ENCODE measurements around the gene COL4A2. TPM values are rescaled to one million over a fixed set of nuclear protein-coding genes. Genes with fewer than 3 reads are reported as not detected.

Gene COL4A2
- total and polyA plus RNA-seq, 4 donors: 8.0 to 45.2 (median 40.3) TPM

- no peaks in the 10 kb centered on the region for H3K36me3 ChIP-seq (ENCODE audit: control insufficient read depth in 4 of 4, insufficient read depth in 3 of 4, low read depth in 1 of 4, low read length in 3 of 4)
- DNase-seq (ENCODE audit: low spot score): no peak
- WGBS: 87% methylated on average over 9 of the region's 9 CpGs
- H3K27ac ChIP-seq (ENCODE audit: low read depth in 1 of 2, low read length in 2 of 2): no peak overlapping the region
- no peak overlapping the region for H3K4me3 ChIP-seq (ENCODE audit: low read depth in 1 of 3, low read length in 3 of 3)
- peaks cover 0 to 3% (median 0%) of the 10 kb centered on the region in 4 donors for H3K4me1 ChIP-seq (ENCODE audit: control insufficient read depth in 4 of 4, insufficient read depth in 4 of 4, low read length in 3 of 4)
- H3K9ac ChIP-seq (ENCODE audit: low read depth in 1 of 2, low read length in 2 of 2): no peak overlapping the region
- TF ChIP-seq RXRA (IDR thresholded peaks at IDR 0.05) (no peak), HNF4G (IDR thresholded peaks at IDR 0.05) (no peak), YY1 (IDR thresholded peaks at IDR 0.05) (no peak), RAD21 (IDR thresholded peaks at IDR 0.05) (no peak), EGR1 (IDR thresholded peaks at IDR 0.05; ENCODE audit: low read depth in 2 of 2) (no peak), HNF4A (conservative IDR thresholded peaks at IDR 0.05) (no peak), FOXA1 (IDR thresholded peaks at IDR 0.05) (no peak), GABPA (IDR thresholded peaks at IDR 0.05 in 1 of 2, conservative IDR thresholded peaks at IDR 0.05 in 1 of 2) (no peak), JUND (IDR thresholded peaks at IDR 0.05) (no peak), NR2F2 (IDR thresholded peaks at IDR 0.05) (no peak), ATF3 (IDR thresholded peaks at IDR 0.05) (no peak)
- TF ChIP-seq, protein P1, sequence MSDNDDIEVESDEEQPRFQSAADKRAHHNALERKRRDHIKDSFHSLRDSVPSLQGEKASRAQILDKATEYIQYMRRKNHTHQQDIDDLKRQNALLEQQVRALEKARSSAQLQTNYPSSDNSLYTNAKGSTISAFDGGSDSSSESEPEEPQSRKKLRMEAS (IDR thresholded peaks at IDR 0.05): no peak
- no peaks in the 10 kb centered on the region for H3K27me3 ChIP-seq (ENCODE audit: control insufficient read depth in 4 of 4, insufficient read depth in 4 of 4, low read length in 3 of 4)
- H3K9me3 ChIP-seq (ENCODE audit: control insufficient read depth in 4 of 4, low read length in 3 of 4): no peaks in the 10 kb centered on the region
Measured at GRCh38 chr13:110402299-110403069, 95.4 kb downstream of the COL4A2 start.

- Histone ChIP-seq H3K4me3 (ENCODE audit: low read depth in 1 of 3, low read length in 3 of 3) (no peak overlapping the region), H3K9ac (ENCODE audit: low read depth in 1 of 2, low read length in 2 of 2) (no peak overlapping the region), H3K27ac (ENCODE audit: low read depth in 1 of 2, low read length in 2 of 2) (no peak overlapping the region), H3K27me3 (ENCODE audit: control insufficient read depth in 4 of 4, insufficient read depth in 4 of 4, low read length in 3 of 4) (no peaks in the 10 kb centered on the region), H3K36me3 (ENCODE audit: control insufficient read depth in 4 of 4, insufficient read depth in 3 of 4, low read depth in 1 of 4, low read length in 3 of 4) (no peaks in the 10 kb centered on the region), H3K9me3 (ENCODE audit: control insufficient read depth in 4 of 4, low read length in 3 of 4) (no peaks in the 10 kb centered on the region), H3K4me1 (ENCODE audit: control insufficient read depth in 4 of 4, insufficient read depth in 4 of 4, low read length in 3 of 4) (peaks cover 0 to 6% (median 0%) of the 10 kb centered on the region in 4 donors)
- no peak for DNase-seq (ENCODE audit: low spot score)
- WGBS: 87% methylated on average over 1 of the region's 1 CpG
- no peak for TF ChIP-seq NR2F2 (IDR thresholded peaks at IDR 0.05)
- no peak for TF ChIP-seq HNF4A (conservative IDR thresholded peaks at IDR 0.05)
- no peak for TF ChIP-seq TAF1 (conservative IDR thresholded peaks at IDR 0.05)
- TF ChIP-seq ATF3 (IDR thresholded peaks at IDR 0.05): no peak
- TF ChIP-seq, protein P2, sequence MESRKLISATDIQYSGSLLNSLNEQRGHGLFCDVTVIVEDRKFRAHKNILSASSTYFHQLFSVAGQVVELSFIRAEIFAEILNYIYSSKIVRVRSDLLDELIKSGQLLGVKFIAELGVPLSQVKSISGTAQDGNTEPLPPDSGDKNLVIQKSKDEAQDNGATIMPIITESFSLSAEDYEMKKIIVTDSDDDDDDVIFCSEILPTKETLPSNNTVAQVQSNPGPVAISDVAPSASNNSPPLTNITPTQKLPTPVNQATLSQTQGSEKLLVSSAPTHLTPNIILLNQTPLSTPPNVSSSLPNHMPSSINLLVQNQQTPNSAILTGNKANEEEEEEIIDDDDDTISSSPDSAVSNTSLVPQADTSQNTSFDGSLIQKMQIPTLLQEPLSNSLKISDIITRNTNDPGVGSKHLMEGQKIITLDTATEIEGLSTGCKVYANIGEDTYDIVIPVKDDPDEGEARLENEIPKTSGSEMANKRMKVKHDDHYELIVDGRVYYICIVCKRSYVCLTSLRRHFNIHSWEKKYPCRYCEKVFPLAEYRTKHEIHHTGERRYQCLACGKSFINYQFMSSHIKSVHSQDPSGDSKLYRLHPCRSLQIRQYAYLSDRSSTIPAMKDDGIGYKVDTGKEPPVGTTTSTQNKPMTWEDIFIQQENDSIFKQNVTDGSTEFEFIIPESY (IDR thresholded peaks at IDR 0.05): no peak
- TF ChIP-seq GABPA (IDR thresholded peaks at IDR 0.05 in 1 of 2, conservative IDR thresholded peaks at IDR 0.05 in 1 of 2): no peak
- TF ChIP-seq YY1 (IDR thresholded peaks at IDR 0.05): no peak
- no peak for TF ChIP-seq RXRA (IDR thresholded peaks at IDR 0.05)
- TF ChIP-seq HNF4G (IDR thresholded peaks at IDR 0.05): no peak
- TF ChIP-seq EGR1 (IDR thresholded peaks at IDR 0.05; ENCODE audit: low read depth in 2 of 2): no peak
- TF ChIP-seq, protein P3, sequence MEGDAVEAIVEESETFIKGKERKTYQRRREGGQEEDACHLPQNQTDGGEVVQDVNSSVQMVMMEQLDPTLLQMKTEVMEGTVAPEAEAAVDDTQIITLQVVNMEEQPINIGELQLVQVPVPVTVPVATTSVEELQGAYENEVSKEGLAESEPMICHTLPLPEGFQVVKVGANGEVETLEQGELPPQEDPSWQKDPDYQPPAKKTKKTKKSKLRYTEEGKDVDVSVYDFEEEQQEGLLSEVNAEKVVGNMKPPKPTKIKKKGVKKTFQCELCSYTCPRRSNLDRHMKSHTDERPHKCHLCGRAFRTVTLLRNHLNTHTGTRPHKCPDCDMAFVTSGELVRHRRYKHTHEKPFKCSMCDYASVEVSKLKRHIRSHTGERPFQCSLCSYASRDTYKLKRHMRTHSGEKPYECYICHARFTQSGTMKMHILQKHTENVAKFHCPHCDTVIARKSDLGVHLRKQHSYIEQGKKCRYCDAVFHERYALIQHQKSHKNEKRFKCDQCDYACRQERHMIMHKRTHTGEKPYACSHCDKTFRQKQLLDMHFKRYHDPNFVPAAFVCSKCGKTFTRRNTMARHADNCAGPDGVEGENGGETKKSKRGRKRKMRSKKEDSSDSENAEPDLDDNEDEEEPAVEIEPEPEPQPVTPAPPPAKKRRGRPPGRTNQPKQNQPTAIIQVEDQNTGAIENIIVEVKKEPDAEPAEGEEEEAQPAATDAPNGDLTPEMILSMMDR (IDR thresholded peaks at IDR 0.05; ENCODE audit: low read depth, low read length, missing input control): no peak
- TF ChIP-seq SP1 (IDR thresholded peaks at IDR 0.05): no peak
- TF ChIP-seq, protein P1 (IDR thresholded peaks at IDR 0.05): no peak
- no peak for TF ChIP-seq JUND (IDR thresholded peaks at IDR 0.05)
- TF ChIP-seq RAD21 (IDR thresholded peaks at IDR 0.05): no peak
- no peak for TF ChIP-seq FOXA1 (IDR thresholded peaks at IDR 0.05)
Measured at GRCh38 chr13:110403315-110403714, 96.2 kb downstream of the COL4A2 start.

Data from liver (tissue), 9 donors.